HG03108 (cell line): ENCODE data around the gene CARD11.
"Not testable (repeated sequence)": the region's sequence is repeated elsewhere in the genome, so short reads cannot be mapped to it uniquely, and the experiment has no call there.

Experiments used
- ATAC-seq: cut with Tn5 transposase; IDR thresholded peaks from one replicate; pipeline ENCODE4 v1.9.1; 2021; ENCODE audit warnings: moderate library complexity; ENCODE audit not compliant: unreplicated experiment

Gene CARD11

GRCh38 chr7:2928613-2929311 lies 114.9 kb downstream of the CARD11 start:
- ATAC-seq = no peak

GRCh38 chr7:2928256-2928612 lies 115.4 kb downstream of the CARD11 start:
- ATAC-seq = no peak

GRCh38 chr7:2927592-2927991 lies 116.1 kb downstream of the CARD11 start:
- no peak for ATAC-seq

- ATAC-seq = no peak
Measured at GRCh38 chr7:2926896-2927405, 116.7 kb downstream of the CARD11 start.

DNA sequence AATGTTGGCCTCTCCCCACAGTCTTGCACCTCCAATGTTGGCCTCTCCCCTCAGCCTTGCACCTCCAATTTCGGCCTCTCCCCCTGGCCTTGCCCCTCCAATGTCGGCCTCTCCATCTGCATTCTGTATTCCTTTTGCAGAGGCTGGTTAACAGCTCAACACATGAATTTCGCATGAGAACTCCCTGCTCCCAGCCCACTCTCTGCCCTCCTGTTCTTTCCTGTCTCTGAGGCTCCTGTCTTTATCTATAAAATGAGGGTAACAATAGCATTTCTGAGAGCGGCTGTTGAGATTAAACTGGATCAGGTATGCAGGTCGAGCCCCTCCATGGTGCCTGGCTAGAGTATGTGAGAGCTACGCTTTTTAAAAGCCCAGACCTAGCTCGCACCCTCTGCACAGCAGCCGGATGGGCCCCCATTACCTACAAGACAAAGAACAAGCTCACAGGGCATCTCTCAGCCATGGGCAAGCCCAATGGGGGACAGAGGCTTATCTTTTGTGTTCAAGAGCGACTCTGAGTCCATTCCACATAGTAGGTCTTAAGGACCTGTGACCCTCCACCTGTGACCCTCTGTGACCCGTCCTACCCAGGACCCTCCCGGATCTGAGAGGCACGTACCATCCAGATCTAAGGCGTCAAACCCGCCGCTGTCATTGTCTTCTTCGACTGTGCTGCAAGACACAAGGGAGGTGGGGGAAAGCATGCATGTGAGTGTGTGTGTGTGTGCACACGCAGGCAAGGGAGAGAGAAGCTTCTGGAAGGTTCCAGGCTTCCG lies 117.4 kb downstream of the CARD11 start:
- no peak for ATAC-seq

GRCh38 chr7:2924866-2925840 lies 118.5 kb downstream of the CARD11 start:
- ATAC-seq = no peak

GRCh38 chr7:2923886-2924574 lies 119.6 kb downstream of the CARD11 start:
- no peak for ATAC-seq

DNA sequence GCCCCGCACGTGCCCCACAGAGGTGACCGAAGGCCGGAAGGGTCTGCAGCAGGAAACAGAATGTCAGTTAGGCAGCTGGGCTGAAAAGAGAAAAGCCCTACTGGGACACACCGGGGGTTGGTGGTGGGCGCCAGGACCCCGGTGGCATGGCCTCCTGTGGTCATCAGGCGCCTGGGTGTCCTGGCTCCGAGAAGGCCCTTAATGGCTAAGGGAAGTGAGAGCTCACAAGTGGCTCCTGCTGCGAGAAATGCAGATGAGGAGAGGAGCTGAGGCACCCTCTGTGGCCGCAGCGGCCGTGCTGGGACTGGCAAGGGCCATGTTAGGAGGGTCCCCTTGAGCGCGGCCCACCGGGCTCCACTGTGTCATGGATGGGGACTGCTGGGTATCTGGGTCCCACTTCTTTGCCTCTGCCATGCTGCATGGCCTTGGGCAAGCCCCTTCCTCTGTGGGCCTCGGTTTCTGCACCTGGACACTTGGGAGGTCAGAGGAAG lies 120.3 kb downstream of the CARD11 start:
- ATAC-seq = no peak

DNA sequence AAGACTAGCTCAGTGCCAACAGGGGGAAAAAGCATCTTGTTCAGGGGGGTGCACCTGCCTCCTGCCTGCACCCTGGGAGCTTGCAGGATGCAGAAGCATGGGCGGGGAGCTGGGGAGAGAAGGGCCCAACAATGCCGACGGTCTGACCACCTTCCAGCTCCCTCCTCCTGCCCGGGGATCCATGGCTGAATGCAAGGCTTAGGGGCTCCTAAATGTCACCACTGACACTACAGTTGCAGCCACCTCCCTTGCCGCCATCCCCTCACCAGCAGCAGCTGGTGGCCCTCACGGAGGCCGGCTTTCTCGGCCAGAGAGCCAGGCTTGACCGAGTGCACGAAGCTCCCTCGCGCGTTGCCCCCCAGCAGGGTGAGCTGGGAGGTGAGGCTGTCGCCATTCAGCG lies 120.8 kb downstream of the CARD11 start:
- ATAC-seq = no peak

DNA sequence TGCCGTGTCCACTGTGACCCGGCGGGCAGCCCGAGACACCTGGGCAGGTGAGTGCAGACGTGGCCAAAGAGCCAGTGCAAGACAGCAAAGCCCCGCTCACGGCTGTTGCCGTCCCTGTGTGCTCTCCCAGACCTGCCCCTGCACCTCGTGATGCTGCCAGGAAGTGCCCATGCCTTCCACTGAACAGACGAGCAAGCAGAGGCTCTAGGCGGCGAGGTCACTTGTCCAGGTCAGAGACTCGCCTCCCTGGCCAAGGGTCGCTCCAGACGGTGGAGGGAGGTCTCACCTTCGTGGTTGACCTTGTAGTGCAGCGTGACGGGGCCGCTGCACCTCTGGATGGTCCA lies 121.3 kb downstream of the CARD11 start:
- ATAC-seq = no peak

DNA sequence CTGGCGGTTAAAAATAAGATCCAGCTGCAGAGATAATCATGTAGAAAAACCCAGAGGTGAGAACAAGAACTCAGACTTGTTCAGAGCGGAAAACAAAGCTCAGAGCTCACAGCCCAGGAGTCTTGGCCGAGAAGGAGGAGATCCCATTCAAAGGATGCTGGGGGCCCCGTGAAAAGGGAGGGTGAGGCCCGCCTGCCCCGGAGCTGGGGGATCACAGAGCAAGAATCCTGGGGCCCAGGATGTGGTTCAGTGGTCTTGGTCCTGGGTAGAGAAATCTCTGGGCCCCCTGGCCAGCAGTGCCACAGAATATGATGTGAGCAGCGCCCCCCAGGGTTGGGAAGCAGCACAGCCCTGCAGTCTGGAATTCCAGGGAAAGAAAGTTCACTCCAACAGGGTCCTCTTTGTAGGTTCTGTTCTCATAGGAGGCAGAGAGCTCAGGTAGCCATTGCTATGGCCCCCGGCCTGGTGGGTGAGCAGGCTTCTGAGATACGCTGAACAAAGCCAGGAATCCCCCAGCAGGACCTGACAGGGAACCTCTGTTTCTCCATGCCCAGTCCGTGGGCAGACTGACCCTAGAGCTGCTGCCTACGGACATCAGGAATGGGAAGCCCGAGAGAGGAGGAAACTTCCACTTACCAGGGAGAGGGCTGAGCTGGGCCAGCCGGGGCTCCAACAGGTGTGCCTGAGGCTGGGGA lies 121.9 kb downstream of the CARD11 start:
- no peak for ATAC-seq

DNA sequence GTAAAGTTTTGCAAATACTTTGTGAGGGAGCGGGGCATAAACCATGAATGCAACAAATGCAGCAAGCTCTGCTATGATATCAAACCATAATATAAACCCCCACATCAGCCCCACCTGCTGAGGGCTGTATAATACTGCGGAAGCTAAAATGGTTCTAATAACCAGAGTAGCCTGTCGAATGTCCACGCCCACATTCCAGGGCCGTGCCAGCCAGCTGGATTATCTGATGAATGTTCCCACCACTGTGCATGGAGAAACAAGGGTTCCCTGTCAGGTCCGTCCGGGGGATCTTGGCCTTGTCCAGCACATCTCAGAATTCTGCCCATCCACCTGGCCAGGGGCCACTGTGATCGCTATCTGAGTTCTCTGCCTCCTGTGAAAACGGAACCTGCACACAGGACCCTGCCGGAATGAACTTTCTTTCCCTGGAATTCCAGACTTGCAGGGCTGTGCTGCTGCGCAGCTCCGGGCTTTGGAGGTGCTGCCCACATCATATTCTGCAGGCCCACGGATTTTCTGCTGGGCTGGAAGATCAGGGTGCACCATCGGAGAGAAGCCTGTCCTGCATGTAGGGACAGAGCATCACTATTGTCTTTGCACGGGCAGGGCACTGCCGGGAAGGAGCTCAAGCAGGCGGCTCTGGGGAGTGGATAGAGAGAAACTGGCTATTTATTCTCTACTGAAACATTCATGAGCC lies 122.6 kb downstream of the CARD11 start:
- no peak for ATAC-seq

DNA sequence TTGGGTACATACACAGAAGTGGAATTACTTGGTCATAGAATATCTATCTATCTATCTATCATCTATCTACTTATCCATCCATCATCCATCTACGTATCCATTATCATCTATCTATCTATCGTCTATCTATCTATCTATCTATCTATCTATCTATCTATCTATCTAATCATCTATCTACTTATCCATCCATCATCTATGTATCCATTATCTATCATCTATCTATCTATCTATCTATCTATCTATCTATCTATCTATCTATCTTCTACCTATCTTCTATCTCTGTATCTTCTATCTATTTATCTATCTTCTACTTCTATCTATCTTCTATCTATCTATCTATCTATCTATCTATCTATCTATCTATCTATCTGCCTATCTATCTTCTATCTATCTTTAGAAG lies 123.2 kb downstream of the CARD11 start:
- not testable (repeated sequence) for ATAC-seq

GRCh38 chr7:2920041-2920440 lies 123.6 kb downstream of the CARD11 start:
- ATAC-seq = no peak

DNA sequence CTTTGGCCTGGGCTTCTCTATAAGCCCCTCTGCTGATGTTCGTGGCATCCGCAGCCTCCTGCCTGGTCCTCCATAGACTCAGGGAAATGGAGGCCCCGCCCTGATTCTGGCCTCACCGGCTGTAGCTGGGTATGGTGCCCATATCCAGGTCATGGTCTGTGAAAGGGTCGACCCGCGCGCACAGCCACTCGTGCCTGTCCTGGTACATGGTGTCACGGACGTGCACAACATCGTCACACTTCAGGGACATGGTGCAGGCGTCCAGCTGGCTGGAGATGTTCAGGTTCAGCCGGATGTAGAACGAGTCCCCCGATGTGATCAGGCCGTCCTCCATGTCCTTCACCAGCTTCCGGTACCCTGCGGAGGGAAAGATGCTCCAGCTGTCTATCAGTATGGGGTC lies 124.4 kb downstream of the CARD11 start:
- ATAC-seq = no peak

- no peak for ATAC-seq
Measured at GRCh38 chr7:2918406-2918805, 125.3 kb downstream of the CARD11 start.

- no peak for ATAC-seq
Measured at GRCh38 chr7:2915023-2915422, 128.6 kb downstream of the CARD11 start.

- no peak for ATAC-seq
Measured at GRCh38 chr7:2913760-2914387, 129.8 kb downstream of the CARD11 start.
